IMR-90 (cell line): ENCODE results near the gene ALDH2. TPM values are rescaled to one million over a fixed set of nuclear protein-coding genes. Genes with fewer than 3 reads are reported as not detected.

ENCODE experiments used
- ATAC-seq: fragments of 200-7000 bp; cut with Tn5 transposase; 2 replicates; pipeline ENCODE4 v1.9.1; 2020; ENCODE audit warnings: low read depth, mild to moderate bottlenecking, moderate library complexity
- BruUV-seq: library from RNA; stranded (reverse); fragments of 400-500 nt; replicated peaks from 2 replicates; lab custom pipeline; 2021; lab: Mats Ljungman, UMichigan
- CTCF ChIA-PET: fragments of 300-600 bp; formaldehyde crosslinking; extraction: SDS; loops from one replicate; lab custom pipeline; 2021; ENCODE audit warnings: antibody characterized with exemption; lab: Yijun Ruan, JAX
- POLR2A ChIA-PET: fragments of 300-600 bp; sonication (Branson Sonifier 250); formaldehyde crosslinking; loops from one replicate; lab custom pipeline; 2022; ENCODE audit warnings: antibody characterized with exemption; ENCODE audit not compliant: unreplicated experiment; lab: Charles Lee
- DNase-seq: peaks from one replicate; pipeline ENCODE4 v3.0.0; 2013
- H2AFZ ChIP-seq: replicated peaks from 2 replicates; pipeline ENCODE3; 2013; ENCODE audit warnings: low read length, mild to moderate bottlenecking; ENCODE audit not compliant: poor library complexity
- H2AK5ac ChIP-seq: 2 replicates; pipeline ENCODE4 v1.6.1; 2013; ENCODE audit warnings: low read depth, low read length, inconsistent platforms
- H2AK9ac ChIP-seq: replicated peaks from 2 replicates; pipeline ENCODE3; 2013; ENCODE audit warnings: mild to moderate bottlenecking, low read depth, low read length, moderate library complexity; ENCODE audit not compliant: poor library complexity
- H2BK120ac ChIP-seq: 2 replicates; pipeline ENCODE4 v1.6.1; 2013; ENCODE audit warnings: low read depth, low read length, inconsistent platforms
- H2BK15ac ChIP-seq: 3 replicates; pipeline ENCODE4 v1.6.1; 2013; ENCODE audit warnings: low read depth, low read length, inconsistent platforms
- H2BK20ac ChIP-seq: 2 replicates; pipeline ENCODE4 v1.6.1; 2013; ENCODE audit warnings: low read depth, mild to moderate bottlenecking, inconsistent platforms, low read length, moderate library complexity
- H2BK5ac ChIP-seq: 2 replicates; pipeline ENCODE4 v1.6.1; 2013; ENCODE audit warnings: mild to moderate bottlenecking, low read depth, low read length, inconsistent platforms; ENCODE audit not compliant: poor library complexity, severe bottlenecking
- H3K14ac ChIP-seq: replicated peaks from 2 replicates; pipeline ENCODE4 v1.6.1; 2013; ENCODE audit warnings: low read depth, low read length, inconsistent platforms
- H3K18ac ChIP-seq: 2 replicates; pipeline ENCODE4 v1.6.1; 2013; ENCODE audit warnings: low read depth, low read length, control low read depth
- H3K23ac ChIP-seq: 2 replicates; pipeline ENCODE4 v1.6.1; 2013; ENCODE audit warnings: low read depth, low read length, inconsistent platforms
- H3K27ac ChIP-seq: 2 replicates; pipeline ENCODE4 v1.5.1; 2013; ENCODE audit warnings: mild to moderate bottlenecking, control low read depth, low read length; ENCODE audit not compliant: insufficient read depth
- H3K27me3 ChIP-seq: 2 replicates; pipeline ENCODE4 v1.6.1; 2013; ENCODE audit warnings: low read length; ENCODE audit not compliant: control insufficient read depth, insufficient read depth
- H3K36me3 ChIP-seq: 2 replicates; pipeline ENCODE4 v1.6.1; 2013; ENCODE audit warnings: low read length, mixed read lengths; ENCODE audit not compliant: control insufficient read depth, insufficient read depth
- H3K4ac ChIP-seq: 2 replicates; pipeline ENCODE4 v1.6.1; 2013; ENCODE audit warnings: low read depth, low read length, inconsistent platforms
- H3K4me1 ChIP-seq: 2 replicates; pipeline ENCODE4 v1.6.1; 2013; ENCODE audit warnings: low read length, mixed read lengths; ENCODE audit not compliant: control insufficient read depth, insufficient read depth
- H3K4me2 ChIP-seq: 2 replicates; pipeline ENCODE4 v1.6.1; 2013; ENCODE audit warnings: low read depth, mild to moderate bottlenecking, control low read depth, low read length, moderate library complexity
- H3K4me3 ChIP-seq: 2 replicates; pipeline ENCODE4 v1.5.1; 2013; ENCODE audit warnings: low read depth, mild to moderate bottlenecking, control low read depth, low read length, moderate library complexity; ENCODE audit not compliant: insufficient read depth
- H3K56ac ChIP-seq: 2 replicates; pipeline ENCODE4 v1.6.1; 2013; ENCODE audit warnings: low read length, inconsistent platforms; ENCODE audit not compliant: insufficient read depth; ENCODE audit errors: extremely low read depth
- H3K79me1 ChIP-seq, 2 experiments: 2 replicates each; pipeline ENCODE4 v1.6.1; 2013; ENCODE audit warnings: low read length in 2 of 2, inconsistent platforms in 1 of 2, low read depth in 1 of 2
- H3K9ac ChIP-seq: 2 replicates; pipeline ENCODE4 v1.6.1; 2013; ENCODE audit warnings: low read depth, low read length, control low read depth
- H3K9me1 ChIP-seq: 2 replicates; pipeline ENCODE4 v1.6.1; 2013; ENCODE audit warnings: low read length, inconsistent platforms; ENCODE audit not compliant: insufficient read depth
- H3K9me3 ChIP-seq: 2 replicates; pipeline ENCODE4 v1.6.1; 2013; ENCODE audit warnings: low read length; ENCODE audit not compliant: control insufficient read depth, insufficient read depth
- H4K20me1 ChIP-seq: 2 replicates; pipeline ENCODE4 v1.6.1; 2013; ENCODE audit warnings: low read length, inconsistent platforms; ENCODE audit not compliant: insufficient read depth
- H4K5ac ChIP-seq: 2 replicates; pipeline ENCODE4 v1.6.1; 2013; ENCODE audit warnings: mild to moderate bottlenecking, low read depth, low read length, control low read depth
- H4K8ac ChIP-seq, 2 experiments: 2 replicates each; pipeline ENCODE4 v1.6.1; 2013; ENCODE audit warnings: low read depth in 2 of 2, low read length in 2 of 2, control low read depth in 1 of 2, inconsistent platforms in 1 of 2
- H4K91ac ChIP-seq: 2 replicates; pipeline ENCODE4 v1.6.1; 2013; ENCODE audit warnings: low read depth, low read length, inconsistent platforms; ENCODE audit not compliant: insufficient read depth
- MAZ ChIP-seq: IDR thresholded peaks from 2 replicates; pipeline ENCODE4 v1.6.1; 2012; ENCODE audit warnings: low read depth, mild to moderate bottlenecking, low read length, improper control_type of control experiment, moderate library complexity, borderline replicate concordance
- WGBS, 2 experiments: methylation state at CpG; one replicate each; pipeline versions ENCODE4 v1.1.5 to v1.1.7; 2013; ENCODE audit warnings: missing lambda C conversion rate in 2 of 2; ENCODE audit not compliant: insufficient read length in 1 of 2; ENCODE audit errors: extremely low coverage in 2 of 2; 5-methylcytosine and 5-hydroxymethylcytosine counted together
- dilution Hi-C: fragments of 300-500 bp; cut with HindIII; formaldehyde crosslinking; loops from one replicate; pipeline ENCODE4 v1.14.3; 2018; ENCODE audit warnings: low sequenced_read_pairs; ENCODE audit not compliant: unreplicated experiment
- in situ Hi-C: fragments of 300-500 bp; cut with MboI; formaldehyde crosslinking; loops from 3 replicates; pipeline ENCODE4 v1.14.3; 2019; ENCODE audit warnings: low sequenced_read_pairs, inconsistent platforms, mixed read lengths
- intact Hi-C: fragments of 100-400 bp; cut with micrococcal nuclease; formaldehyde crosslinking; loops from 2 replicates; pipeline ENCODE4 v1.10.0; 2022
- polyA plus RNA-seq, 3 experiments: library from polyadenylated mRNA; depleted of rRNA; stranded (reverse); fragments of >200 nt; gene quantifications; 2 replicates each; pipeline ENCODE4 v1.2.3, GENCODE V29; 2012; ENCODE audit warnings: low replicate concordance in 1 of 3
- total RNA-seq: library from RNA; depleted of rRNA; stranded (reverse); fragments of >200 nt; gene quantifications from 2 replicates; pipeline ENCODE4 v1.2.3, GENCODE V29; 2012

Gene ALDH2
- total and polyA plus RNA-seq, 2 of the 4 experiments (the other 2 are of a cell fraction), result 16.0 to 41.2 TPM

- H3K9me3 ChIP-seq, result no peaks in the 10 kb centered on the region
- H3K23ac ChIP-seq, result no peak overlapping the region
- in situ Hi-C loops (no loop called here), intact Hi-C loops (no loop called here), dilution Hi-C loops (no loop called here)
- no peak overlapping the region for H4K91ac ChIP-seq
- H3K4ac ChIP-seq, result no peak overlapping the region
- H3K27ac ChIP-seq, result no peak overlapping the region
- no peak overlapping the region for H2AK5ac ChIP-seq
- H3K9me1 ChIP-seq, result no peaks in the 10 kb centered on the region; the same call in 1 of the 2 replicates
- no peak overlapping the region for H3K18ac ChIP-seq
- no peaks in the 10 kb centered on the region for H3K27me3 ChIP-seq
- no peak for DNase-seq
- H4K8ac ChIP-seq, result no peak overlapping the region
- H2BK5ac ChIP-seq, result no peak overlapping the region
- no peak overlapping the region for H3K4me3 ChIP-seq
- ATAC-seq, result no peak
- H2BK20ac ChIP-seq, result no peak overlapping the region
- 100% methylated on average over 1 of the region's 8 CpGs; no CpG with 5 or more reads in 1 of the 2 experiments for WGBS, 2 experiments
- ChIA-PET POLR2A (no interaction called here), CTCF (no interaction called here)
- H4K20me1 ChIP-seq, result no peaks in the 10 kb centered on the region
- no peak overlapping the region for H3K9ac ChIP-seq
- H3K4me1 ChIP-seq, result no peaks in the 10 kb centered on the region
- H2BK15ac ChIP-seq, result no peak overlapping the region
- no peaks in the 10 kb centered on the region for H3K79me1 ChIP-seq
- no peak overlapping the region for H2BK120ac ChIP-seq
- peaks cover 47% of the 10 kb centered on the region for H3K36me3 ChIP-seq
- no TSS peak for BruUV-seq
- TF ChIP-seq MAZ, result no peak
- H3K4me2 ChIP-seq, result no peak overlapping the region
- H2AK9ac ChIP-seq, result no peak overlapping the region
- H2AFZ ChIP-seq, result no peak overlapping the region
- H4K5ac ChIP-seq, result no peak overlapping the region
- H3K14ac ChIP-seq, result no peak overlapping the region
- H3K56ac ChIP-seq, result no peak overlapping the region
Measured at GRCh38 chr12:111803851-111804250, 37.1 kb downstream of the ALDH2 start.
